GM21360 (cell line): Measurements from ENCODE around the gene NR5A2.

Experiments used
- ATAC-seq: cut with Tn5 transposase; IDR thresholded peaks from one replicate; pipeline ENCODE4 v1.9.1; 2021; ENCODE audit warnings: mild to moderate bottlenecking, moderate library complexity; ENCODE audit not compliant: unreplicated experiment

Gene NR5A2

DNA sequence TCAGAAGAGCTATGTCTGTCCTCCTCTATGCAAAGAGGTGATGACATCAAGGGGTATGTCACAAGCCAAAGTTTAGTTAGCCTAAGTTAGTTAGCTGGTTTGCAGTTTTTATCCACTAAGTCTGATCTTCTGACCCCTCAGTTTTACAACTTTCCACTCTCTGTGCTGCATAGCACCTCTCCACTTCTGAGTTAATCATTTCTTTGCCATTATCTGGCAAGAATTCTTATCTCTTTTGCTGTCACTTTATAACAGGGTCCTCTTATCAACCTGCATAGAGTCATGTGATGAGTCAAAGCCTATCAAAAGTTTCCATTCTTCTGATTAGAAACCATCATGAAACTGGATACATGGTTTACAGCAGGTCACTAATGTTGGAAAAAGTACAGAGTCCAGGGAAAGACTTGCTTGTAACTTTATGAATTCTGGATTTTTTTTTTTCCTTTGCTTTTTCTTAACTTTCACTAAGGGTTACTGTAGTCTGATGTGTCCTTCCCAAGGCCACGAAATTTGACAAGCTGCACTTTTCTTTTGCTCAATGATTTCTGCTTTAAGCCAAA lies at the start of gene NR5A2:
Gene NR5A2 (plus strand): TSS at position 447 of the 560 bp plus-strand sequence. CDS start 138 bp downstream, outside the sequence.
- ATAC-seq: no peak

- ATAC-seq: no peak
These were observed 49.0 kb upstream of the NR5A2 start for GRCh38 chr1:199978408-199978940.

GRCh38 chr1:199979071-199979470 lies 48.4 kb upstream of the NR5A2 start:
- no peak for ATAC-seq

GRCh38 chr1:199981584-199981983 lies 45.9 kb upstream of the NR5A2 start:
- ATAC-seq: no peak

- ATAC-seq: no peak
These were observed 44.9 kb upstream of the NR5A2 start for GRCh38 chr1:199982606-199983005.

- no peak for ATAC-seq
These were observed 44.0 kb upstream of the NR5A2 start for GRCh38 chr1:199983531-199983930.

GRCh38 chr1:199995096-199995685 lies 32.3 kb upstream of the NR5A2 start:
- no peak for ATAC-seq

DNA sequence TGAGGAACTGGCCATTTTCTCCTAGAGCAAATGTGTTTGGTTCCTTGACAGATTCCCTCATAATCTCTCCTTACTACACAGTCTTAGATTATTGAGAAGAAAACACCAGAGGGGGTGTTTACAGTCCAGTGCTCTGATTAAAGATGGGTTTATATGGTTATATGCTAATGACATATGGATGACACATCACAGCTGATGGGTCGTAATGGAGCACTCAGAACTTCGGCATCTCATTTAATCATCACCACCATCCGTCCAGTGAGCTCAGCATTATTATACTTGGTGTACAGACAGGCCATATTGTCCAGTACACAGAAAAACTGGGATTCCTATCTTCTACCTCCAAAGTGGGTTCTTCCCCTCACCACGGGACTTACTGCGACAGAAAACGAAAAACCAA lies 22.3 kb upstream of the NR5A2 start:
- ATAC-seq: no peak

DNA sequence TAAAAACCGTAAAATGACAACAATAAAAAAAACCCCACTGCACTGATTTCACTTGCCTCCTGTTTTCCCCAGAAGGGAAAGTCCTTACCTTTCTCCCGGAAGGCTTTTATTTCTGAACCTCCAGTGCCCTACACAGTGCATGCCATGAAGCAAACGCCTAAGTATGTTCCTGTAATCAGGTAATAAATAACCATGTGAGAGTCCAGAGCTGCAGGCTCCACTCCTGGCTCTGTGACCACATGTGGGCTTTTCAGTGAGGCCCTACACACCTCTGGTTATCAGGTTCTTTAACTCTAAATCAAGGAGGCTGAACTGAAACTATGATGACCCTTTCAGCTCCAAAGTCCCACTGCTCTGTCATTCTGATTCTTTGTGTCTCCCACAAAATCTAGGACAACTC lies 20.8 kb upstream of the NR5A2 start:
- no peak for ATAC-seq

GRCh38 chr1:200015811-200016210 lies 11.7 kb upstream of the NR5A2 start:
- no peak for ATAC-seq

- no peak for ATAC-seq
These were observed 5.8 kb upstream of the NR5A2 start for GRCh38 chr1:200021577-200022238.

- ATAC-seq: no peak
These were observed 5.2 kb upstream of the NR5A2 start for GRCh38 chr1:200022239-200022804.

DNA sequence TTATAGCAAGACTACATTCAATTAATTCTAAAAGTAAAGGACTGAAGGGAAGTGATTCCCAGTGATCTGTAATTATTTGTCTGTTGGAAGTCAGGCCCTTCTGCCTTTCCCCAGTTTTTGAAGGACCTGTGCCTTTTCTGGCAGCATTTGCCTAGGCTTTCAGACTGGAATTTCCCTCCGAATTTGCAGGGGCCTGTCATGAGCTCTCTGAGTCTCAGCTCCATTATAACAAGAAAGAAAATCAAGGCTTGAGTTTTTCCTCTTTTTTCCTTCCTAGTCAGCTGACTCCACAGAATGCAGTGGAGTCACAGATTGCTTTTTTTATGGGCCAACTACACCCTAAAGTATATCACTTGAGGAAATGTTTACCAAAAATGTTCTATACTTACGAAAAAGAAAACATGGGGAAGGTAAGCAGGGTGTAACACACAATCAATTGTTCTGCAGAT lies 1.1 kb downstream of the NR5A2 start:
- ATAC-seq: no peak

GRCh38 chr1:200029035-200029821 lies 1.7 kb downstream of the NR5A2 start:
- no peak for ATAC-seq

DNA sequence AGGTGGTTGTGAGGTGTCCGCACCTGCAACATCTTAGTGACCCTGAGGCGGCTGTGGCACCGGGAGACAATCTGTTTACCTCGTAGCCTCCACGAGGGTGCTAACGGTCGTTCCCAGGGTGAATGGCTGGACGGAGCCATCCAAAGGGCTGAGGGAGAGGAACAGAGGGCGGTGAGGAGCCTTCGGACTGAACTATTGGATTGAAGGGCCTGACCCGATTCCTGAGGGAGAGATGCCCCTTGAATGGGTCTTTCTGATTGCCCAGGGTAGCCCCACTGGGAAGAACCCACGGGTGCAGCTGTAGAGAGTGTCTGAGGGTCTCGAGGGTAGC lies 2.3 kb downstream of the NR5A2 start:
- ATAC-seq: no peak

GRCh38 chr1:200030791-200031190 lies 3.3 kb downstream of the NR5A2 start:
- no peak for ATAC-seq

GRCh38 chr1:200033511-200034261 lies 6.2 kb downstream of the NR5A2 start:
- no peak for ATAC-seq

- no peak for ATAC-seq
These were observed 6.7 kb downstream of the NR5A2 start for GRCh38 chr1:200034262-200034557.

DNA sequence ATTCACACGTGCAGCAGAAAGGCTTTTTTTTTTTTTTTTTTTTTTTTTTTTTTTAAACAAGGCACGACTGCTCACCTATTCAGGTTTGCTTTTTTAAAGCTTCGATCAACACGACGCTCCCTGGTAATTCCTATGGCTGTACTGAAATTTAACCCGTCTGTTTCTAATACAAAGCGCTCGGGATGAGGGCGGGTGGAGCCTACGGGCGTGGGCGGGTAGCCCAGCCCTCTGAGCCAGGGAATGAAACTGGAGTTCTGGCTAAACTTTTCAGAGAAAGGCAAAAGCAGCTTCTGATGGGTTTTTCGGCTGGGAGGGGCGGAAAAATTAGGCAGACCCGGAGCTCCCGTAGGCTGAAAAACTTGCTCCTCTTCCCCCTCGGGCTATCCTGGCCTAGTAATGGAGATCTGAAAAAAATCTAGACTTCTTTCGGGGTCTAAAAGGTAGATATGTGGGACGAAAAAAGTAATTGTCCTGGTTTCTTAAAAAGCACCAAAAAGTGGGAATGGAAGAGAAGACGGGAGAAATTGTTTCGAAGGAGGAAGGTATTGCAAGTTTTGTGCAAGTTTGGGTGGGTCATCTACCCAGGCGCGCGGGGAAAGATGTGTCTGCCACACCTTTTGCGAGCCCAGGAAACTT lies 7.4 kb downstream of the NR5A2 start:
- no peak for ATAC-seq

- no peak for ATAC-seq
These were observed 8.0 kb downstream of the NR5A2 start for GRCh38 chr1:200035397-200035955.
